Measurements from ENCODE around the gene CHSY1. TPM values are rescaled to one million over a fixed set of nuclear protein-coding genes. Genes with fewer than 3 reads are reported as not detected.

The CHSY1 gene
- total and polyA plus RNA-seq, 12 donors: 14.8 to 82.5 (median 34.2) TPM

GRCh38 chr15:101250341-101250831, 1.5 kb downstream of the CHSY1 start:
- Histone ChIP-seq H3K4me3 (peak overlapping the region in 3 of 4 donors; percentile 76 to 91 (median 76)), H3K27ac (peak overlapping the region in 4 of 5 donors; percentile 1 to 99 (median 68)), H3K4me1 (replicated peaks in 1 of 2) (peaks cover 4 to 61% of the 10 kb centered on the region in 2 donors), H3K27me3 (no peaks in the 10 kb centered on the region), H3K9me3 (replicated peaks in 1 of 3) (no peaks in the 10 kb centered on the region), H3K36me3 (replicated peaks in 1 of 2) (no peaks in the 10 kb centered on the region)
- intact Hi-C loops (cut with DNase I): loop anchor here (10.0 kb wide), 2 partner anchors 66 to 126 kb away; no protein-coding TSS in a partner anchor
- TF ChIP-seq CTCF (IDR thresholded peaks at IDR 0.05): no peak
- TF ChIP-seq POLR2A (IDR thresholded peaks at IDR 0.05): no peak
- peak in 1 of 7 donors; percentile 27 for DNase-seq
- WGBS, 4 donors: 2 to 7% (median 5%) methylated on average over 4 to 6 of the region's 6 CpGs

DNA sequence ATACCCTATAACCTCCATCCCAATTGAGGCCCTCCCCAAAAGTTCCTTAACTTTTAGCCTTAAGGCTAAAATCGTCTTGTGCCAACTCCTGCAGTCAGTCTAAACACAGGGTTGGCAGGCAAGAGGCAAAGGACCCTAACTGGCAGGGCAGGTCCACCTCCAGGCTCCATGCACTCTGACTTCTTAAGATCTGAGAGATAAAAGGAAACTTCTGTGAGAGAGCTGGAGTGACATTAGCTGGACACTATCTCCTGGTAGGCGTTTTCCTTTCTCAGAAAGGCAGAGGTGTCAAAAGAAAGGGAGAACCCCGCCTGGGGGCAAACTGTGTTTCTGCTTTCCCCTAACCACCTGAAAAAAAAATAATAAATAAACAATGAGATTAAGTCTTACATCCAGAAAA, 3.6 kb downstream of the CHSY1 start:
- Histone ChIP-seq H3K36me3 (replicated peaks in 1 of 2) (no peaks in the 10 kb centered on the region), H3K27ac (no peak overlapping the region), H3K9me3 (replicated peaks in 1 of 3) (no peaks in the 10 kb centered on the region), H3K27me3 (no peaks in the 10 kb centered on the region), H3K4me3 (no peak overlapping the region), H3K4me1 (replicated peaks in 1 of 2) (peaks cover 4 to 79% of the 10 kb centered on the region in 2 donors)
- TF ChIP-seq CTCF (IDR thresholded peaks at IDR 0.05): no peak
- TF ChIP-seq POLR2A (IDR thresholded peaks at IDR 0.05): no peak
- intact Hi-C loops (cut with DNase I): no loop called here
- WGBS, 4 donors: 76 to 88% (median 79%) methylated on average over 3 of the region's 3 CpGs
- peak in 2 of 7 donors; percentile 9 to 31 for DNase-seq

- peak overlapping the region in 4 of 5 donors; percentile 6 to 51 (median 34) for H3K27ac ChIP-seq
- intact Hi-C loops (cut with DNase I): no loop called here
- TF ChIP-seq POLR2A (IDR thresholded peaks at IDR 0.05) (no peak), CTCF (IDR thresholded peaks at IDR 0.05) (no peak)
- H3K4me3 ChIP-seq: peak overlapping the region in 1 of 4 donors; percentile 11
- H3K36me3 ChIP-seq (replicated peaks in 1 of 2): no peaks in the 10 kb centered on the region
- H3K9me3 ChIP-seq (replicated peaks in 1 of 3): no peaks in the 10 kb centered on the region
- no peaks in the 10 kb centered on the region for H3K27me3 ChIP-seq
- DNase-seq: peak in 1 of 7 donors; percentile 6
- peaks cover 0 to 83% of the 10 kb centered on the region in 2 donors for H3K4me1 ChIP-seq (replicated peaks in 1 of 2)
- WGBS, 4 donors: 79 to 84% (median 81%) methylated on average over 10 of the region's 10 CpGs
Observed at GRCh38 chr15:101246824-101247745, 4.8 kb downstream of the CHSY1 start.

DNA sequence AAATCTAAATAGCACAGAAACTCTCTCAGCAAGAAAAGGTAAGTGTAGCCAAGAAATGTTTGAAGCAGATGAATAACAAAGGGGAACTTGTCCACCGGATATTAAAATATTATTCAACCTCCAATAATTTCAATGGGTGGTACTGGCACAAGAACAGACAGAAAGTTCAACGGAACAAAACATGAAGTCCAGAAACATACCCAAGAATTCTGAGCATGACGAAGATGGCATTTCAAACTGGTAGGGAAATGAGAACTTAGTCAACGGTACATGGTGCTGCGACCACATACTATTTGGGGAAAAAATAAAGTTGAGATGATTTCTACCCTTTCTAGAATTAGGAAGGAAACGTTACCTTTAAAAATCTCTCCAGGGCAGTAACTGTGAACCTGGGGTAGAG, 5.5 kb downstream of the CHSY1 start:
- peaks cover 0 to 87% of the 10 kb centered on the region in 2 donors for H3K4me1 ChIP-seq (replicated peaks in 1 of 2)
- no peak for DNase-seq
- TF ChIP-seq CTCF (IDR thresholded peaks at IDR 0.05): no peak
- TF ChIP-seq POLR2A (IDR thresholded peaks at IDR 0.05): no peak
- intact Hi-C loops (cut with DNase I): no loop called here
- H3K4me3 ChIP-seq: peak overlapping the region in 1 of 4 donors; percentile 11
- H3K36me3 ChIP-seq (replicated peaks in 1 of 2): no peaks in the 10 kb centered on the region
- peak overlapping the region in 4 of 5 donors; percentile 6 to 51 (median 34) for H3K27ac ChIP-seq
- H3K9me3 ChIP-seq (replicated peaks in 1 of 3): no peaks in the 10 kb centered on the region
- no peaks in the 10 kb centered on the region for H3K27me3 ChIP-seq
- 31 to 47% (median 39%) methylated on average over 6 of the region's 6 CpGs for WGBS, 4 donors
